Heart left ventricle (tissue), 16 donors: ENCODE measurements around the gene HSD11B2. TPM values are rescaled to one million over a fixed set of nuclear protein-coding genes. Genes with fewer than 3 reads are reported as not detected.

Source experiments
- ATAC-seq, 4 donors: fragments of 200-7000 bp; cut with Tn5 transposase; one replicate each; pipeline ENCODE4 v1.9.1; 2020 to 2022; ENCODE audit warnings: moderate library complexity in 4 of 4, mild to moderate bottlenecking in 3 of 4, moderate number of reproducible peaks in 1 of 4
- DNase-seq, 5 donors: peaks; one replicate each; pipeline ENCODE4 v3.0.0-alpha.2; 2020
- H3K27ac ChIP-seq, 12 donors: fragments of 200-600 bp; sonication (generic) in 4 of 12; one replicate each; pipeline versions ENCODE4 v1.5.0 to v1.8.0; 2016 to 2022; ENCODE audit warnings: mild to moderate bottlenecking in 2 of 12
- H3K27me3 ChIP-seq, 9 donors: fragments of 200-600 bp; sonication (generic) in 2 of 9; one replicate each; pipeline versions ENCODE4 v1.5.1 to v1.8.0; 2016 to 2022; ENCODE audit warnings: mild to moderate bottlenecking in 3 of 9
- H3K36me3 ChIP-seq, 9 donors: fragments of 200-600 bp; sonication (generic) in 2 of 9; one replicate each; pipeline versions ENCODE4 v1.5.0 to v1.8.0; 2018 to 2022; ENCODE audit warnings: mild to moderate bottlenecking in 2 of 9
- H3K4me1 ChIP-seq, 12 donors: fragments of 200-600 bp; sonication (generic) in 4 of 12; one replicate each; pipeline versions ENCODE4 v1.5.0 to v1.8.0; 2016 to 2022; ENCODE audit warnings: mild to moderate bottlenecking in 3 of 12
- H3K4me3 ChIP-seq, 12 donors: fragments of 200-600 bp; sonication (generic) in 4 of 12; one replicate each; pipeline versions ENCODE4 v1.5.0 to v1.8.0; 2017 to 2022; ENCODE audit warnings: mild to moderate bottlenecking in 9 of 12, moderate library complexity in 4 of 12
- H3K9me3 ChIP-seq, 12 donors: fragments of 200-600 bp; sonication (generic) in 4 of 12; one replicate each; pipeline versions ENCODE4 v1.5.0 to v1.8.0; 2016 to 2022; ENCODE audit warnings: mild to moderate bottlenecking in 1 of 12
- CTCF ChIP-seq, 12 donors: fragments of 200-600 bp; sonication (generic) in 4 of 12; IDR thresholded peaks; one replicate each; pipeline versions ENCODE4 v1.5.0 to v1.8.0; 2018 to 2022; ENCODE audit warnings: antibody characterized with exemption in 12 of 12, mild to moderate bottlenecking in 5 of 12
- POLR2A ChIP-seq, 2 donors: fragments of 450-650 bp; IDR thresholded peaks; one replicate each; pipeline ENCODE4 v1.6.1; 2017; ENCODE audit warnings: antibody characterized with exemption in 2 of 2, mild to moderate bottlenecking in 2 of 2, moderate library complexity in 2 of 2
- WGBS, 4 donors: extraction: QIAGEN DNeasy Blood & Tissue Kit in 2 of 4; methylation state at CpG; one replicate each; pipeline versions ENCODE4 v1.1.5 to v1.1.7; 2013 to 2018; 5-methylcytosine and 5-hydroxymethylcytosine counted together
- intact Hi-C, 10 donors: fragments of 100-400 bp; cut with DNase I; formaldehyde crosslinking; loops; one replicate each; pipeline versions ENCODE4 v1.11.1 to v1.14.2; 2022
- polyA plus RNA-seq, 2 donors: library from polyadenylated mRNA; stranded (reverse); fragments of 200-250 nt; gene quantifications; one replicate each; pipeline ENCODE4 v1.2.3, GENCODE V29; 2013
- total RNA-seq, 9 donors: library from RNA; depleted of rRNA in 2 of 9; stranded (reverse); fragments of >200 nt in 2 of 9; fragmentation: NEBNext Ultra II Directional in 3 of 9; extraction: Animal tissue kit (Norgen Biotek cat#: 25700) in 3 of 9; gene quantifications; one replicate each; pipeline versions ENCODE4 v1.1.0 to v1.2.4, GENCODE V29; 2016 to 2023
- donor health status: ischemic (EF 13 %, LVEDD 7.1; RV severe dilation, severe dysfunction).
- donor health status: healthy with polysubstance abuse.
- donor health status: DM: no; HTN: yes; CAD: no.
- donor health status: DM: no; HTN: no; CAD: no.
- donor health status: ischemic (EF 25% LVEDD 6.9; RV normal size, moderate dysfunction).
- donor health status: ischemic (EF 25% LVEDD 5.7; RV mildly dilated, moderate dysfunction).
- donor health status: healthy.
- donor health status: DM: yes; HTN: yes; CAD: no.
- donor health status: ischemic (EF 35%, LVEDD 5.7; RV mildly dilated, moderate dysfunction).
- donor health status: nonischemic (EF 11% LVEDD 7.7; RV severe dilation, severe dysfunction).
- donor health status: DM: yes; HTN: yes; CAD: no.
- donor health status: PGD.
- donor health status: ischemic (EF 29% LVEDD 5.4; RV normal size, mild dysfunction).
- donor health status: nonischemic (EF 23%, LVEDD 6.1; RV moderate dilation, normal function).

Gene HSD11B2
- total and polyA plus RNA-seq, 11 donors: 0.15 to 1.00 (median 0.39) TPM; not detected in 1

- Histone ChIP-seq H3K27ac (no peak overlapping the region), H3K9me3 (no peaks in the 10 kb centered on the region), H3K4me1 (peaks cover 0 to 53% (median 25%) of the 10 kb centered on the region in 12 donors), H3K36me3 (no peaks in the 10 kb centered on the region), H3K27me3 (peaks cover 0 to 21% (median 5%) of the 10 kb centered on the region in 9 donors), H3K4me3 (no peak overlapping the region)
- intact Hi-C loops: loop anchor here in 6 of 10 donors (10.0 kb wide), 3 partner anchors 45 to 125 kb away; no protein-coding TSS in a partner anchor
- peak in 3 of 5 donors; percentile 44 to 70 (median 54) for DNase-seq
- TF ChIP-seq POLR2A (IDR thresholded peaks at IDR 0.05) (no peak), CTCF (IDR thresholded peaks at IDR 0.05) (no peak)
- ATAC-seq: peak in 2 of 4 donors; percentile 12 to 27
- 84 to 90% (median 86%) methylated on average over 26 to 27 of the region's 27 CpGs for WGBS, 4 donors
Observed at GRCh38 chr16:67389911-67390815, 40.8 kb upstream of the HSD11B2 start.

GRCh38 chr16:67390816-67391423 lies 40.0 kb upstream of the HSD11B2 start:
- WGBS, 4 donors: 91 to 96% (median 95%) methylated on average over 8 to 11 of the region's 11 CpGs
- ATAC-seq (no peak), DNase-seq (no peak)
- no peak for TF ChIP-seq CTCF (IDR thresholded peaks at IDR 0.05)
- Histone ChIP-seq H3K9me3 (no peaks in the 10 kb centered on the region), H3K36me3 (no peaks in the 10 kb centered on the region), H3K4me3 (no peak overlapping the region), H3K4me1 (peaks cover 3 to 61% (median 33%) of the 10 kb centered on the region in 12 donors), H3K27me3 (peaks cover 0 to 28% (median 5%) of the 10 kb centered on the region in 9 donors), H3K27ac (no peak overlapping the region)
- intact Hi-C loops: loop anchor here in 6 of 10 donors (10.0 kb wide), 3 partner anchors 46 to 126 kb away; no protein-coding TSS in a partner anchor

- intact Hi-C loops: loop anchor here in 6 of 10 donors (10.0 kb wide), 3 partner anchors 47 to 127 kb away; no protein-coding TSS in a partner anchor
- peak overlapping the region in 3 of 12 donors; percentile 13 to 82 (median 79) for H3K27ac ChIP-seq
Observed at GRCh38 chr16:67391424-67392300, 39.3 kb upstream of the HSD11B2 start.

More at GRCh38 chr16:67391424-67392300, 39.3 kb upstream of the HSD11B2 start:
- Histone ChIP-seq H3K36me3 (no peaks in the 10 kb centered on the region), H3K4me3 (peak overlapping the region in 9 of 12 donors; percentile 41 to 67 (median 57)), H3K27me3 (peaks cover 0 to 28% (median 5%) of the 10 kb centered on the region in 9 donors), H3K9me3 (no peaks in the 10 kb centered on the region), H3K4me1 (peaks cover 5 to 68% (median 40%) of the 10 kb centered on the region in 12 donors)
- WGBS, 4 donors: 56 to 79% (median 75%) methylated on average over 7 to 15 of the region's 15 CpGs
- DNase-seq (peak in 2 of 5 donors; percentile 25 to 47), ATAC-seq (no peak)
- TF ChIP-seq POLR2A (IDR thresholded peaks at IDR 0.05): no peak
- TF ChIP-seq CTCF (IDR thresholded peaks at IDR 0.05): no peak
